G401.6 (cell line): ENCODE results near the gene SGMS1.
"Not testable (repeated sequence)": the region's sequence is repeated elsewhere in the genome, so short reads cannot be mapped to it uniquely, and the experiment has no call there.

ENCODE experiments used
- FAIRE-seq: peaks from 2 replicates; lab custom pipeline; 2012; peaks lifted over from hg19 to GRCh38; lab: Jason Lieb, UNC

The SGMS1 gene

DNA sequence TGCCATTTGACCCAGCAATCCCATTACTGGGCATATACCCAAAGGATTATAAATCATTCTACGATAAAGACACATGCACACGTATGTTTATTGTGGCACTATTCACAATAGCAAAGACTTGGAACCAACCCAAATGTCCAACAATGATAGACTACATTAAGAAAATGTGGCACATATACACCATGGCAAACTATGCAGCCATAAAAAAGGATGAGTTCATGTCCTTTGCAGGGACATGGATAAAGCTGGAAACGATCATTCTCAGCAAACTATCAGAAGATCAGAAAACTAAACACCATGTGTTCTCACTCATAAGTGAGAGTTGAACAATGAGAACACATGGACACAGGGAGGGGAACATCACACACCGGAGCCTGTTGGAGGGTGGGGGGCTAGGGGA is 257.3 kb downstream of the SGMS1 start:
- FAIRE-seq, result not testable (repeated sequence)

DNA sequence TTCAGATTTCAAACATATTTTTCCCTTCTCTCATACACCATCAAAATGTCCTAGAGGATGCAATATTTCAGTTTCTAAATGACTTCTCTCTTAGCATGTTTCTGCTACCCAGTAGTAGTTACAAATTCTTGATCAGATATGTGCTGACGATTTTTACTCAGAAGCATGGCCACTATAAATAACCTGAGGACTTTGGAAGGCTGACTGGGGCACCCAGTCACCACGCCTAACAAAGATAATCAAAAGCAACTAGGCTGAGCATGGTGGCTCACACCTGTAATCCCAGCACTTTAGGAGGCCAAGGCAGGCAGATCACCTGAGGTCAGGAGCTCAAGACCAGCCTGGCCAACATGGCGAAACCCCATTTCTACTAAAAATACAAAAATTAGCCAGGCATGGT is 259.0 kb downstream of the SGMS1 start:
- not testable (repeated sequence) for FAIRE-seq

DNA sequence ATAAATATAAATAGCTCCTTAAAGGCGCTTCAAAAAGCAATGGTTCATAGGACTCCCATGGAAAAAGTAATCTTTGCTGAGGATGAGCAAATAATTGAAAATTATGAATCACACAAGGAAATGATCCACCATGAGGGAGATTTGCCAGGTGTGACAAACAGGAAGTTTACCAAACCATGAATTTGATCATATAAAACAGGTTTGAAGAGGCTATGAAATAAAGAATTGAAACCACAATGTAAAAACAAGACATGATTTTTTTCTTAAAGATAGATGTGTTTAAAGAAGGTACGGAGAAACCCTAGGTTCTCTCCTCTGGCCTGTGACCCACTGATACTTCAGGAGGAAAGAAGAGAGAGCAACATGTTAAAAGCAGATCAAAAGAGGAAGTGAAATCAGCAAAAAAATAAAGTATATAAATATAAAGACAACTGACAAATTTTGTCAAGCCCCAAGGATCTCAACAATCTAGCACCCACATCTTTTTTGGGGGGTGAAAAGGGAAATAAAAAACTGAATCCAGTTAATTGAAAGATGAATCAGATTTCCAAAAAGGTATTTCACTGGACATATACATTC is 261.1 kb downstream of the SGMS1 start:
- no peak for FAIRE-seq

DNA sequence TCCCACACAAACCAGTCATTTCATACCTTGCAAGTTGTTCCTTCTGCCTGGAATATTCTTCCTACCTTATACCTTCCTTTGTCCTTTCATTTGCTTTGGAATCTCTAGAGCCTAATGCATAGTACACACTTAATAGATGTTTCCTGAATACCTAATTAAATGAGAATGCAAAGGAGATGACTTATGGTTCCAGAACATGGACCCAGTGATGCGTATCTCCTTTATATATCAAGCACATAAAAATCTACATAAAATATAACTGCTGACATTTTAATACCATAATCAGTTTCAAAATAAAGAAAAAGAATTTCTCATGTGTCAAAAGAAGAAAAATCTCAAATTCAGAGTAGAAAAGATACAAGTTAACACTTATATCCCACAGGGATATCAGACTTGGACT is 261.8 kb downstream of the SGMS1 start:
- no peak for FAIRE-seq

DNA sequence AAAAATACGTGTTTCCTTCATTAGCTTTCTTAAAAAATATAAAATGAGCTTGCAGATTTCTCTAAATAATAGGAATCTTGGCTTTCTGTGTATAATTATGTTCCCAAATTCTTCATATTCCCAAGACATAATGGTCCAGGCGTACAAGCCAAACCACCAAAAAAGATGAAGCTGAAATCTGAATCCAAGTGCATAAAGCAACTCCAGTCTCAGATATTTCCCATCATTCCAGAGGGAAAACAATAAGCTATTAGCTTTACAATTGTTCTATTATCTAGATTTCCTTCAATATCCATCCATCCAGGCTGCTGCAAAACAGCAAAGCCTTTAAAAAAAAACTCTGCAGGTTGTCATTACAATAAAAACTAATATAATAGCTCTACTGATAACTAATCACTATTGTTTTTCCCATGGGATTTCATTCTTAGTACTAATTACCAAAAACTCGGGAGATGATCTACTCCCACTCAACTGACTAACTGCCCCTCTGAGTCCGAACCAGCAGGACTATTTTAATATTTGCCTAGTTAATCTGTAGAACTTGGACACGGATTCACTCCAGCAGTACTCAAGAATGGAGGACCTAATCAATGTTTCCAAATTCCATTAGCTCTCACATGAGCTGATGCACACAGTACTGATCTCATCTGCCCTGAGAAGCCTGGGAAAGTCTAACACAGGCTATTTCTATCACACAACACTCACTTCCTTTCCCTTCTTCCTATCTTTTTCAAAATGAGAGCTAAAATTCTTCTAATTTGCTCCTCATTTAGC is 263.5 kb downstream of the SGMS1 start:
- FAIRE-seq, result no peak

DNA sequence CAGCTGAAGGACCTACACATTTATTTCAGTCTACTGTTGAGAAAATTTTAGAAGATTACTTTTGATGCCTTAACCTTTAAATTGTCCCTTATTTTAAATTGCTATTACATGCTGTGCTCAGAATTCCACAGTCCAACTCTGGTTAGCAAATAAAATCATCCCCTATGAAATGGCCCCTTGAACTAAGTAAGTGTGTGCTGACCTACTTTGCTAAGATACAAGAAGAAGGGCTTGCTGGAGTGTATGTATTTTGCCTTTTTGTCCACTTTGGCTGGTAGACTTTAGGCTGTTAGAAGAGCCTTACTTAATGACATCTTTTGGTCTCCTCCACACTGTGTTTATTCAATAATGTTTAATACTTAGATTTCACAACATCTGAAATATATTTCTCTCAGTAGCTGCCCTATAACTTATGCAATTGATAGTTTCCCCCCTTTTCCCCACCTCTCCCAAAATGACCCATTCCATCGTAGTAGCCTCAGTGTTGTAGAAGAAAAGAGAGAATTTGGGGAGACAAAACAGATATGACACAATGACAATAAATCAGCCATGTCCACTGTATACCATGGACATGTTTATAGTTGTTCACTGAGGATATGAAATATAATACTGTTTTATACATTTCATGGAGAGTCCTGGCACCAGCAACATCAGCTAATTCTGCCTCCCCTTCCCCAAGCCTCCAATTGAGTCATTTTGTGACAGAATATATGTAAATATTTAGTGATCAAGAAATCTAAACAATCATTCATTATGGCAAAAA is 264.6 kb downstream of the SGMS1 start:
- FAIRE-seq, result no peak

DNA sequence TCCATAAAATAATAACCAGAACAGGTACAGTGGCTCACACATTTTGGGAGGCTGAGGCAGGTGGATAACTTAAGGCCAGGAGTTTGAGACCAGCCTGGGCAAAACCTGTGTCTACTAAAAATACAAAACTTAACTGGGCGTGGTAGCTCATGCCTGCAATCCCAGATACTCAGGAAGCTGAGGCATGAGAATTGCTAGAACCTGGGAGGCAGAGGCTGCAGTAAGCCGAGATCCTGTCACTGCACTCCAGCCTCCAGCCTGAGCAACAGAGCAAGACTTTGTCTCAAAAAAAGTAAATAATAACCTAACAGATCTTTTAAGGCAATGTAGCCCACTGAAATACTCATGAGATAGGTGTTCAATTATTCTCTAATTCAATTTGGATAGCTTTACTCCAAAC is 265.3 kb downstream of the SGMS1 start:
- no peak for FAIRE-seq

DNA sequence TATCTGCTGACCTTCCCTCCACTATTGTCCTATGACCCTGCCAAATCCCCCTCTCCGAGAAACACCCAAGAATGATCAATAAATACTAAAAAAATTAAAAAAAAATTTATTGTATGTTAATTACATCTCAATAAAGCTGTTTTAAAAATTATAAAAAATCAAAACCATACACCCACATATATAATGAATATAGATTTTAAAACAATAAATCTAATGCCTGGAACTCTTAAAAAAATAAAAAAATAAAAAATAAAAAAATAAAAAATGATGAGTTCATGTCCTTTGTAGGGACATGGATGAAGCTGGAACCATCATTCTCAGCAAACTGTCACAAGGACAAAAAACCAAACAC is 267.3 kb downstream of the SGMS1 start:
- not testable (repeated sequence) for FAIRE-seq

DNA sequence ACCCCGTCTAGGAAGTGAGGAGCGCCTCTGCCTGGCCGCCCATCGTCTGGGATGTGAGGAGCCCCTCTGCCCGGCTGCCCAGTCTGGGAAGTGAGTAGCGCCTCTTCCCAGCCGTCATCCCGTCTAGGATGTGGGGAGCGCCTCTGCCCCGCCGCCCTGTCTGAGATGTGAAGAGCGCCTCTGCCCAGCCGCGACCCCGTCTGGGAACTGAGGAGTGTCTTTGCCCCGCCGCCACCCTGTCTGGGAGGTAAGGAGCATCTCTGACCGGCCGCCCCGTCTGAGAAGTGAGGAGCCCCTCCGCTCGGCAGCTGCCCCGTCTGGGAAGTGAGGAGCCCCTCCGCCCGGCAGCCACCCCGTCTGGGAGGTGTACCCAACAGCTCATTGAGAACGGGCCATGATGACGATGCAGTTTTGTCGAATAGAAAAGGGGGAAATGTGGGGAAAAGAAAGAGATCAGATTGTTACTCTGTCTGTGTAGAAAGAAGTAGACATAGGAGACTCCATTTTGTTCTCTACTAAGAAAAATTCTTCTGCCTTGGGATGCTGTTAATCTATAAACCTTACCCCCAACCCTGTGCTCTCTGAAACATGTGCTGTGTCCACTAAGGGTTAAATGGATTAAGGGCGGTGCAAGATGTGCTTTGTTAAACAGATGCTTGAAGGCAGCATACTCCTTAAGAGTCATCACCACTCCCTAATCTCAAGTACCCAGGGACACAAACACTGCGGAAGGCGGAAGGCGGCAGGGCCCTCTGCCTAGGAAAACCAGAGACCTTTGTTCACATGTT is 267.9 kb downstream of the SGMS1 start:
- not testable (repeated sequence) for FAIRE-seq

DNA sequence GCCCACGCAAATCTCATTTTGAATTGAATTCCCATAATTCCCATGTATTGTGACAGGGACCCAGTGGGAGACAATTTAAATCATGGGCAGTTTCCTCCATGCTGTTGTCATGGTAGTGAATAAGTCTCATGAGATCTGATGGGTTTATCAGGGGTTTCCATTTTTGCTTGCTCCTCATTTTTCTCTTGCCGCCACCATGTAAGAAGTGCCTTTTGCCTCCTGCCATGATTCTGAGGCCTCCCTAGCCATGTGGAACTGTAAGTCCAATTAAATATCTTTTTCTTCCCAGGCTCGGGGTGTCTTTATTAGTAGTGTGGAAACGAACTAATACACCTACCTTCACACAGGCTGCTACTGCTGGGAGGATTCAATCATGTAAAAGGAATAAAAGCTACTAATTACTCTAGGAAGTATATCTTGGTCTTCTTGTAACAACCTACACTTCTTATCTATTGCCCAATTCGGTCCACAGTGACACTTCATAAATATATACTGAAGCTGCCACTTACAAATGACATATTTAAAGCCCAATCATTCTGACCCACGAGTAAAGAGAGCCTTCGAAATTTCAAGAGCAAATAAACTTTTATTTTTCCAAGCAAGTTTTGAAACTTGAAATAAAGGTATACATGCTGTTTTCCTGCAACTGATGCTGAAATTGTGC is 272.1 kb downstream of the SGMS1 start:
- no peak for FAIRE-seq

DNA sequence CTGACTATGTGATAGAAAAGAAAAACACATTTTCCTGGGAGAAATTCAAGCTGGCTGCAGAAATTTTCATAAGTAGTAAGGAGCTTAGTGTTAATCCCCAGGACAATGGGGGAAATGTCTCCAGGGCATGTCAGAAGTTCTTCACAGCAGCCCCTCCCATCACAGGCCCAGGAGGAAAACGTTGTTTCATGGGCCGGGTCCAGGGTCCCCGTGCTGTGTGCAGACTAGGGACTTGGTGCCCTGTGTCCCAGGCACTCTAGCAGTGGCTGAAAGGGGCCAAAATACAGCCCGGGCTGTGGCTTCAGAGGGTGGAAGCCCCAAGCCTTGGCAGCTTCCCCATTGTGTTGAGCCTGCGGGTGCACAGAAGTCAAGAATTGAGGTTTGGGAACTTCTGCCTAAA is 273.4 kb downstream of the SGMS1 start:
- FAIRE-seq, result no peak

DNA sequence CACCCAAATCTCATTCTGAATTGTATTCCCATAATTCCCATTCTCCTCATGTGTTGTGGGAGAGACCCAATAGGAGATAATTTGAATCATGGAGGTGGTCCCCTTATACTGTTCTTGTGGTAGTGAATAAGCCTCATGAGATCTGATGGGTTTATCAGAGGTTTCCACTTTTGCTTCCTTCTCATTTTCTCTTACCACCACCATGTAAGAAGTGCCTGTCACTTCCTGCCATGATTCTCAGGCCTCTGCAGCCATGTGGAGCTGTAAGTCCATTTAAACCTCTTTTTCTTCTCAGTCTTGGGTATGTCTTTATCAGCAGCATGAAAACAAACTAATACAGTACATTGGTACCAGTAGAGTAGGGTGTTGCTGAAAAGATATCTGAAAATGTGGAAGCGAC is 274.2 kb downstream of the SGMS1 start:
- FAIRE-seq, result no peak

DNA sequence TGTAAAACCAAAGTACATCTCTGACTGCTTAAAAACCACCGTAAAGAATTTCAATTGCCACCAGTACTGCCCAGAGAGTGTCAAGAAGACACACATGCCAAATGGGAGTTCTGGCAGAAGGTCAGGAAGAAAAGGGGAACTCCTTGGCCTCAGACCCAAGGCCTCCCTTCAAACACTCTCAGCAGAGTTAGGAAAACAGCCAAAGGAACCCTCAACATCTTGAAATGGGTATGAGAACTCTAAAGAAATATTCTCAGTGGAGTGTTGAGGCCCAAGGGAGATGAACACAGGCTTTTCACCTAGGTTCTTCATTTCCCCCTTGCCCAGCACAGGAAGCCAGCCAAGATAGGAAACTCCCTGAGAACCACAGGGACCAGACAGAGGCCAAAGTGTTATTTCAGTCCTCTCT is 276.4 kb downstream of the SGMS1 start:
- no peak for FAIRE-seq

DNA sequence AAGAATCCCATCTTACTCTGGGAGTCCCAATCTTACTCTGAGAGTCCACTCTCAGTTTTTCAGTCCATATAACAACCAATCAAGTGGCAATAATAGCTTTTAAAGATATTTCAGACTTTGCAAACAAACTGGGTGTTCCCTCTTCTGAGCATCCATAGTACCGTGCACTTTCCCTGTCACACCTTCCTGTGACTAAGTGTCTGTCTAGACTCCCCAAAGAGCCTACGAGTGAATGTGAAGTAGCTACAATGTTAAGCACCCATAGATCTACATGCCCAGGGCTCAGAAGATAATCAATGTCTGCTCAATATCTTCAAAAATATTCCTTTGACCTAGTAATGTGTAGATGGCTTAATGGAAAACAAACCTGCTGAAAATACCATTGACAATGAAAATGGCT is 276.8 kb downstream of the SGMS1 start:
- FAIRE-seq, result no peak

DNA sequence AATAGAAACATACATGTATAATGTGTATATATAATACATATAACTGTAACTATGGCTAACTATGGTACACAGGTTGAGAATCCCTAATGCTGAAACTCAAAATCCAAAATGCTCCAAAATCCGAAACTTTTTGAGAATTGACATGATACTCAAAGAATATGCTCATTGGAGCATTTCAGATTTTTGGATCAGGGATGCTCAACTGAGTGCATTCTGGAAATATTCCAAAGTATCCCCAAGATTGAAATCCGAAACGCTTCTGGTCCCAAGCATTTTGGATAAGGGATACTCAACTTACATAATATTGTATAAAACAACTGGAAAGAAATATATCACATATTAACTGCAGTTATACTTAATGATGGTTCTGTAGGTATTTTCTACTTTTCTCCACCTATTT is 278.2 kb downstream of the SGMS1 start:
- FAIRE-seq, result no peak

DNA sequence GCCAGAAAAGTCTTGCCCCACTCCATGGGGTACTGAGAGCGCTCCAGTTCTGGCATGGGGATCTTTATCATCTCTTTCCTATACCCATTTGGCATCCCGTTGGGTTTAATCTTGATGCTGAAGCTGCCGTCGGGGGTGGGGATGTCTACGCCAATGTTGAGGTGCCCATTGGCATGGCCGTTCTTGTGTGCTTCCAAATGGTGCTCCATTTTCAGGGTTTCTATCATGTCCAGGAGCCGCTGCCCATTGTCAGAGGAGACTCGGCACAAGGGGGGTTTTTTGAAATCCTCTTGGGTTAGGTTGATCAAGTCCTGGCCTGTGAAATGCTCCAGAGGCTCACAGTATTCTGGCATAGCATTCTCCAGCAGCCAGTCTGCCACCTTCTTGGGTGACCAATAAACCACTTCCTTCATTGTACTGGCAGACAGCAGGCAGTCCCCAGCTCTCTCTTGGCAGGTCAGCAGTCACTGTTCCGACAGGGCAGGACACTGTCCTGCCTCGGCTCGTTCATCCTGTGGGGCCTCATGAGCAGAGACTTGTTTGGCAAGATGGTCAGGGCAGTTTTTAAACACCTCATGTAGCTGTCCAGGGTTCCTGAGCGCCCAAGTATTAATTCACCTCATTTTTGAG is 279.9 kb downstream of the SGMS1 start:
- no peak for FAIRE-seq

DNA sequence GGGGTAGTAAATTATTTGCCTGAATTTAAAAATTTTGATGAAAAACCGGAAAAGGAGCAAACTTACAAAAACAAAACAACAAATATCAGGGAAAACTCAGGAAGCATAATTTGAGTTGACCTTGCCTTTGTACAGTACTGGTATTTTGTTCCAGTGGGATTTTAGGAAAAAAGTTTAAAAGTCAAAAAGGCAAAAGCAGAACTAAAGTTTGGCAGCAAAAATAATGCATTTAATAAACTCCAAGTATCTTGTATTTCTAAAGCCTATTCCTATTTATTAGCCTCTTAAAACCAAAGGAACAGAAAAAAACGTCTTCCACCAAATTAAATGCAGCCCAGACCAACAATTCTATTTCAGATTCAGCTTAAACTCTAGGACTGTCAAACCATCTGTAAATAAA is 281.8 kb downstream of the SGMS1 start:
- no peak for FAIRE-seq

DNA sequence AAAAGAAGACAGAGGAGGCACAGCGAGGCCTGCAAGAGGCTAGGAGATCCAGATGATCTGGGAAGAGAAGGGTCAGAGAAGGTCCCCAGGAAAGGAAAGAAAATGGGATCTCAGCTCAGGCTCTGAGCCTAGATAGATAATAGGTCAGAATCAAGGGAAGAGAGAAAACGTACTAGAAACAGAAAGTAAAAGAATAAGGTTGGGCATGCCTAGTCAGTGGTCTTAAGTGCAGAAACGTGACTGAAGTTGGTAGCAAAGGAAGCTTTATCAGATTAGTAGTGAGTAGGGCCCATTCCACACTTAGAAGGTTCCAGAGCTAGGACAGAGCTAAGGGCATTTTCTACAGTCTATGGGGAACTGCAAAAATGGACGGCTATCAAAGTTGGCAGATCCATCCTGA is 287.6 kb downstream of the SGMS1 start:
- no peak for FAIRE-seq

DNA sequence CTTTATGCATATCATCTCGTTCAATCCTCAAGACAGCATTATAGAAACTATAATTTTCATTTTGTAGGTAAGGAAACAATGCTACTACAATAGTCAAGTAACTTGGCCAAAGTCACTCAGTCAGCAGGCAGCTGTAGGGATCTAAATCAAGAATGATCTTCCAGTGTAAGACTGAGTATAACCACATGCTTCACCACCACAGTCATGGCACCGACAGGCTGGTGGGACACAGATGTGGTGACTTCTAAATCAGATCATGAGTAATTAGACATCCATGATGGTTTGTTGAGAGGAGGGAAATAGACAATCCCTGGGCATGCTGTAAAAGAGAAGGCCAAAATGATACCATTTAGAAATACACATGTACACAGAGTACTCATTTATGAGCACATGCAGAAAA is 288.4 kb downstream of the SGMS1 start:
- FAIRE-seq, result no peak

DNA sequence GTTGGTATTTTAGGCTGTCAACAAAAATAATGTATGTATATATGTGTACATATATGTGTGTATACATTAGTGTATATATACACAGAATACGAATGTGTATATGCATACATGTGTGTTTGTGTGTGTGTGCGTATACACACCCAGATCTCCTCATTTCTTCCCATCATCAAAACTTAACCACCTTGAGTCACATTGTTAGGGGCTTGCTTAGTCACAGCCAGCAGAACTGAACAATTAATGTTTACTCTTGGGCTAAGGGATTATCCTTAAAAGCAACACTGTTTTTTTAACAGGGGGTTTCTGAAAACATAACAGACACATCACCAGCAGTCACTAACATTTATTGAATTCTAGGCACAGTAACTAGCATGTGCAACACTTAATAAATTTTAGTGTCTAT is 289.5 kb downstream of the SGMS1 start:
- FAIRE-seq, result no peak

DNA sequence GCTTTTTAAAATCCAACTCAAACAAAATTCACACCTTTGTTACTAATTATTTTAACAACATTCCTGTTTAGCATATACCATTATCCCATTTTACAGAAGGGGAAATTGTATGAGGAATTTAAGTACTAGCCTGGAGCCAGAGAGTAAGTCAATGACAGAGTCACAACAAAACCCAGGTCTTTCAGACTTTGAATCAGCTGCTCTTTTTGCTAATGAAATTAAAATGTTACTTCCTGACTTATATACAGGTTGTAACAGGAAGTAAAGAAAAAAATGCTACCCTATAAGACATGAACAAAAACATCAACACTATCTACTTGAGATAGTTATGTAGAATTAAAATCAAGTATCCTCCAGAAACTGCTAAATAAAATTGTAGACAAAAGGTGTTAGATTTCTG is 289.9 kb downstream of the SGMS1 start:
- FAIRE-seq, result no peak
